ENCODE results near the gene SCNM1.

Gene SCNM1

DNA sequence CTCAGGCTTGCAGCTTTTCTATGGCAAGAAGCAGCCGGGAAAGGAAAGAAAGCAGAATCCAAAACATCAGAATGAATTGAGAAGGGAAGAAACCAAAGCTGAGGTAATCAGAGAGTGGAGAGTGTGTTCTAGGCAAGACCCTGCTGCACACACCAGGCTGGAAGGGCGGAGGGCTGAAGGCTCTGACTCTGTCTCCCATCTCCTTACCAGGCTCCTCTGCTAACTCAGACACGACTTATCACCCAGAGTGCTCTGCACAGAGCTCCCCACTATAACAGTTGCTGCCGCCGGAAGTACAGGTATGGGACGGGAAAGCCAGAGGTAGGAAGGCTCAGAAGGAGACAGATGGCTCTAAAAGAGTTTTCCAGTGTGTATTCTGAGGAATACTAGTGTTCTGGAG, 1.2 kb downstream of the SCNM1 start:
- no peak for TF ChIP-seq CTCF (IDR thresholded peaks at IDR 0.05)

DNA sequence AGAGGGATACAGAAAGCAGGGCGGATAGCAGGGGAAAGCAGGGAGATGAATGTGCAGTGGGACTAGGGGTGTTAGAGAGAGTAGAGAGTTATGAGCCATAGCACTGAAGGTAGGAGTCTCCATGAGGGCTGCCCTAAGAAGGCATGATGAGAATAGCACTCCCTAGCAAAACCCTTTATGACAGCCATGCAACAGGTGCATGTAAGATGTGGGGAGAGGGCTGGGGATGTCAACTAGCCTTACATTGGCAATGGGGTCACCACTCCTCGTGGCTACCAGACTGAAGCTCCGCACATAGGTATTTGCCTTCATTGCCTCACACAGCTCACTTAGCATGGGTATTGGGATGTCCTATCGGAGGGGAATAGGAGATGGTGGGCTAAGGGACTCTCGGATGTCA, 5.2 kb downstream of the SCNM1 start:
- no peak for TF ChIP-seq CTCF (IDR thresholded peaks at IDR 0.05)

DNA sequence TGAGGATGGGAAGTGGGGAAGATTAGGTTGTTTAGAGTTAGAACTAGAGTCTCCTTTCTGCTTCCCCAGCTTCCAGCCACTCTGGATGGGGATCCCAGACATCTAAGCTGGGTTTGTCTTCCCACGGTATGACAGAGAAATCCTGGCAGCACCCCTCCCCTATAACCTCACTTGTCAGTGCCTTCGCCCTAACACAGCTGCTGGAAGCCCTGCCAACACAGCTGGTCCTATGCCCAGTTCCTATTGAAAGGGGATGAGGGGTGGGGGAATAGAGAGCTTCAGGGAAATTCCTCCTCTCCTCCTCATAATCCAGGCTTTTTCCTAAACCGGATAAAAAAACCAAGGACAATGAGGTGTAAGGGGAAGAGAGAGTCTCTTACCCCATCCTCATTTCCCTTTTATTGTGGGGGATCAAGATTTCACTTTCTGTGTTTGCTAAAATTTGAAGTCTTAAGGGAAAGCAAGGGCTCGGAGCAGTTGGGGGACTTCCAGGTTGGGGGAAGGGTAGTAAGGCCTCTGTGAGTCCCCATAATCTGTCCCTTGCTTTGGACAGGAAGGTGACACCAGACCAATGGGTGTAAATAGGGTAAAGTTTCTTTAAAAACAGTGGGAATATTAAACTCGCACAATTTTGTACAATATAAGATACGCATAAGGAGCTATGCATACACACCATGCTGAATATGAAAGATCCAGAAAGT, 9.2 kb downstream of the SCNM1 start:
- TF ChIP-seq CTCF (IDR thresholded peaks at IDR 0.05) = no peak

DNA sequence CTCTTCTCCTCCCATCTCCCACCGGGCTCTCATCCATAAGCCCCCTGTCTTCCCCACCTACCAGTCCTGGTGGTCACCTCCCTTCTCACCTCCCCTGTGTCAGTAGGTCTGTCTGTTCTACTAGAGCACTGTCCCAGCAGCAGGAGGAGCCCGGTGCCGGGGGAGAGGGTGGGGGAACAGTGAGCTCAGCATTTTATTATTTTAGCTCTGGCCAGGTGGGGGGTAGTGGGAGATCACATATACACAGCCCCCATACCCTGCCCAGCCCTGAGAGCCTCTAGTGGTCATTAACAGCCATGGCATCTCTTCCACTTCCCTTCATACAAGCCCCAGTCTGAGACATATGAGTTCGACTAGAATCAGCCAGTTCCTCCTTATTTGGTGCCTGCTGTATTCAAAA, 9.9 kb downstream of the SCNM1 start, which contains the start of gene TMOD4:
Gene TMOD4, minus strand, starts transcription at position 119 of the 400 bp plus-strand sequence. CDS start 1,106 bp downstream, outside the sequence.
- TF ChIP-seq CTCF (IDR thresholded peaks at IDR 0.05) = peak; percentile 56

DNA sequence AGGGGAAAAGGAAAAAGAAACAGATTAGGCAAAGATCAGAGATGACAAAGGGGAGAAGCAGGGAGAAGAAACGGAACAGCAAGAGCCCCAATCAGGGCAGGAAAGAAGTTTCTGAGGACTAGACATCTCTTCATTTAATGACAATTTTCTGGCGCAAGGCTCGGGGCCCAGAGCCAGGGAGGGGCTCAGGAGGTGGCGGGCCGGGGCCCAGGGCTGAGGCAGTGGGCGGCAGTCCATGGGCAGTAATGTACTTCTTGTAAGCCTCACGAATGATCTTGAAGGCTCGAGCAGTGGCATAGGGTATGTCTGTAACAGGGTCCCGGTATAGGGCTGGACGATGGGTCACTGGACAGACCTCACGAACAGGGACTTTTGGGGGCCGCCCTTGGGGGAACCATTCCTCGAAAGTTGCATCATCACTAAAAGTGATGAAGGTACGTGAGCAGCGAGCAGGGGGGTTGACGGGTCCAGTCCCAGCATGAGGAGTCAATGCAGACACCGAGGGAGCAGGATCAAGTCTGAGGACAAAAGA, 10.6 kb downstream of the SCNM1 start:
- TF ChIP-seq CTCF (IDR thresholded peaks at IDR 0.05) = no peak

DNA sequence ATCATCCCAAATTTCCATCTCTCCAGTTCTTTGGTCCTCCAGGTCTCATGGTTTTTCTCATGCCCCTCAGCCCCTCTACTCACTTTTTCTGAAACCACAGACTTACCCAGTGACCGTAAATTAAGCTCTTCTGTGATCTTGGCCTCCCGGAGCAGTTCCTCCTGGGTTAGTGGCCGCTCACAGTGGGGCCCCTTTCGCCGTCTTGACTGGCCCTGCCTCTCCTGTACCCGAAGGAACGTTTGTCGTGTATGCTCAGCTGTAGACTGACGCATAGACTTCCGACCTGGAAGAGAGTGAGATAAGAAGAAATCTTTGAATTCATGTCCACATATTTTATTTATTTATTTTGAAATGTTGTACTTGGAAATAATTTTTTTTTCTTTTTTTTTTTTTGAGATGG, 18.3 kb downstream of the SCNM1 start:
- no peak for TF ChIP-seq CTCF (IDR thresholded peaks at IDR 0.05)

- no peak for TF ChIP-seq CTCF (IDR thresholded peaks at IDR 0.05)
Observed at GRCh38 chr1:151187205-151187604, 21.3 kb downstream of the SCNM1 start.

Measured in LNCAP (cell line).